ENCODE measurements around the gene ZNF407.

Gene ZNF407

GRCh38 chr18:75048776-75049454 lies 451.2 kb downstream of the ZNF407 start (continued):
- TF ChIP-seq ZNF391 (tag by site-specific recombination; IDR thresholded peaks at IDR 0.05; ENCODE audit: borderline replicate concordance, low read depth) (no peak), ZNF785 (tag by site-specific recombination; IDR thresholded peaks at IDR 0.05) (no peak), ZNF624 (tag by site-specific recombination; IDR thresholded peaks at IDR 0.05) (no peak), ZNF175 (tag by site-specific recombination; IDR thresholded peaks at IDR 0.05) (no peak), YY2 (tag by site-specific recombination; IDR thresholded peaks at IDR 0.05) (no peak), GFI1B (tag by site-specific recombination; IDR thresholded peaks at IDR 0.05) (no peak)

GRCh38 chr18:75049455-75049789 lies 451.8 kb downstream of the ZNF407 start:
- Histone ChIP-seq H3K36me3 (ENCODE audit: control insufficient read depth in 2 of 2, insufficient read depth in 1 of 2, low read length in 2 of 2) (no peaks in the 10 kb centered on the region), H3K4me3 (ENCODE audit: low read depth, low read length) (no peak overlapping the region), H3K4me1 (ENCODE audit: control insufficient read depth, insufficient read depth, low read length) (no peaks in the 10 kb centered on the region), H3K27ac (ENCODE audit: extremely low read depth, low read depth, low read length) (no peak overlapping the region), H3K9me3 (ENCODE audit: control insufficient read depth, insufficient read depth, low read depth, low read length) (no peaks in the 10 kb centered on the region)
- ChIA-PET POLR2A (no interaction called here), CTCF (interaction anchor here (0.9 kb wide), 1 partner anchor 10 kb away, joined by 3 read pairs; no protein-coding TSS in a partner anchor)
- TF ChIP-seq KLF16 (tag by site-specific recombination; IDR thresholded peaks at IDR 0.05) (no peak), SCRT1 (tag by site-specific recombination; IDR thresholded peaks at IDR 0.05; ENCODE audit: borderline replicate concordance) (no peak), ZNF266 (tag by site-specific recombination; IDR thresholded peaks at IDR 0.05; ENCODE audit: low read depth) (no peak), ZNF311 (tag by site-specific recombination; IDR thresholded peaks at IDR 0.05; ENCODE audit: borderline replicate concordance) (no peak), HOXC10 (CRISPR knock-in tag; IDR thresholded peaks at IDR 0.05) (no peak), RBAK (tag by site-specific recombination; IDR thresholded peaks at IDR 0.05) (no peak), HOXD13 (CRISPR knock-in tag; IDR thresholded peaks at IDR 0.05; ENCODE audit: borderline replicate concordance) (no peak), ZNF624 (tag by site-specific recombination; IDR thresholded peaks at IDR 0.05) (no peak), FEZF1 (tag by site-specific recombination; IDR thresholded peaks at IDR 0.05) (no peak), ZBTB17 (tag by site-specific recombination; IDR thresholded peaks at IDR 0.05) (no peak), KLF1 (tag by site-specific recombination; IDR thresholded peaks at IDR 0.05) (no peak), SP2 (tag by site-specific recombination; IDR thresholded peaks at IDR 0.05) (no peak), REST (tag by site-specific recombination; IDR thresholded peaks at IDR 0.05) (no peak), ZSCAN30 (tag by site-specific recombination; IDR thresholded peaks at IDR 0.05) (no peak), ZNF626 (tag by site-specific recombination; IDR thresholded peaks at IDR 0.05) (no peak), REPIN1 (tag by site-specific recombination; IDR thresholded peaks at IDR 0.05; ENCODE audit: low read depth) (no peak), PRDM10 (tag by site-specific recombination; IDR thresholded peaks at IDR 0.05) (no peak)

Data from HEK293 (cell line).